Activated CD8-positive, alpha-beta T cell treated with anti-CD3 and anti-CD28 coated beads, Interleukin-2, amount 10 ng/mL, durations not matched to agents 7 days and 5 days (primary cell): ENCODE measurements around the gene SUPT5H. TPM values are rescaled to one million over a fixed set of nuclear protein-coding genes. Genes with fewer than 3 reads are reported as not detected.

Experiments
- ATAC-seq: fragments of 150-1000 bp; cut with Tn5 transposase; one replicate; pipeline ENCODE4 v1.10.0; 2021; ENCODE audit warnings: moderate library complexity
- CTCF ChIA-PET: fragments of 350-600 bp; sonication (Branson Sonifier 250); formaldehyde crosslinking; loops from one replicate; lab custom pipeline; 2021; ENCODE audit warnings: antibody characterized with exemption; lab: Charles Lee
- POLR2A ChIA-PET: fragments of 350-600 bp; sonication (Branson Sonifier 250); formaldehyde crosslinking; loops from one replicate; lab custom pipeline; 2021; ENCODE audit warnings: antibody characterized with exemption; lab: Charles Lee
- DNase-seq: peaks from one replicate; pipeline ENCODE4 v3.0.0-alpha.2; 2020
- H3K27ac Mint-ChIP-seq: one replicate; pipeline ENCODE4 v1.8.0; 2021; ENCODE audit warnings: mild to moderate bottlenecking, mixed read lengths
- H3K27me3 Mint-ChIP-seq: one replicate; pipeline ENCODE4 v1.8.0; 2021; ENCODE audit warnings: low read depth, mixed read lengths
- H3K36me3 Mint-ChIP-seq: one replicate; pipeline ENCODE4 v1.8.0; 2021; ENCODE audit warnings: low read depth, mixed read lengths
- H3K4me1 Mint-ChIP-seq: one replicate; pipeline ENCODE4 v1.8.0; 2021; ENCODE audit warnings: low read depth, mixed read lengths
- H3K4me3 Mint-ChIP-seq: one replicate; pipeline ENCODE4 v1.8.0; 2021; ENCODE audit warnings: mild to moderate bottlenecking, mixed read lengths
- H3K9me3 Mint-ChIP-seq: one replicate; pipeline ENCODE4 v1.8.0; 2022; ENCODE audit warnings: mixed read lengths; ENCODE audit not compliant: insufficient read depth
- total RNA-seq, 2 experiments: library from RNA; stranded (reverse); gene quantifications; one replicate each; pipeline ENCODE4 v1.2.3, GENCODE V29; 2021

Gene SUPT5H
- total RNA-seq, 2 experiments from 2014 or later, result 144 to 147 TPM

DNA sequence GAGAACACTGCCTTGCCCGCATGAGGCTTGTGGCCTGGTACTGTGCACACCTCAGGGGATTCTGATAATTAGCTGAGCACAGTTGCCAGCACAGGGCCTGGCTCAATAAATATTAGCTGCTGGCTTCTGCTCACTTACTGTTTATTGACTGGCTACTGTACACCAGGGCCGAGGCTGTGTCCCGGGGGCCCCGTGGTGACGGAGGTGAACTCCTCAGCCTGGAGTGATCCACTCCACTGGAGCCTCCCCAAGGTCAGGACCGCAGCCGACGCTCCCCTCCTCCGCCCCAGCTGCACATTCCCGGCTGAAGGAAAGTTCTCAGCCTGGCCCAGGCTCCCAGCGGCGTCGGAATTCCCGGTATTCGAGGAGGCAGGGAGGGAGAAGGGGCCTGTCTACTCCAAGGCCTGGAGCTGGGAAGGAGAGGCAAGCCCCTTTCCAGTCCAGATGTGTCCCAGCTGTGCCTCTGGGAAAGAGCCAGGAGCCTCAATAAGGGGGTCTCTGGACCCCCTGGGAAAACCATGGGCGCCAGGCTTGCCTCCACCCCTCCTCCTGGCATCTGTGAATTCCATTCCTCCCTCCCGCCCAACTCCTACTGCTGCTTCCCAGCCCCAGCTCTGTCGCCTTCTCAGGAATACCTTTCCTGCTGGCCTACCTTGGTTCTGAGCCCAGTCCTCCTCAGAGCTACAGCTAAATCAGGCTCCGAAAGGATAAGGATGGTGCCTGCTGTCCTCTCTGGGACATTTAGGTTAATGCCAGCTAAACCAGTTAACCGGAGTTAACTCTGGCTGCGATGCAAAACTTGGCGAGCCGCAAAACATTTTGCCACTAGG is 16.9 kb upstream of the SUPT5H start:
- ATAC-seq (no peak), DNase-seq (no peak)
- ChIA-PET POLR2A (interaction anchor here (1.2 to 3.1 kb wide), 4 partner anchors 7 to 27 kb away, joined by 4 to 25 read pairs (median 6); partner anchors contain the start of genes RPS16 and SUPT5H), CTCF (interaction anchor here (1.3 to 1.8 kb wide), 3 partner anchors 14 to 46 kb away, joined by 5 read pairs; partner anchors contain the start of gene PLEKHG2)
- Mint-ChIP-seq H3K27ac (no peak overlapping the region), H3K4me1 (peaks cover 22% of the 10 kb centered on the region), H3K27me3 (no peaks in the 10 kb centered on the region), H3K36me3 (peaks cover 23% of the 10 kb centered on the region), H3K9me3 (no peaks in the 10 kb centered on the region), H3K4me3 (no peak overlapping the region)

DNA sequence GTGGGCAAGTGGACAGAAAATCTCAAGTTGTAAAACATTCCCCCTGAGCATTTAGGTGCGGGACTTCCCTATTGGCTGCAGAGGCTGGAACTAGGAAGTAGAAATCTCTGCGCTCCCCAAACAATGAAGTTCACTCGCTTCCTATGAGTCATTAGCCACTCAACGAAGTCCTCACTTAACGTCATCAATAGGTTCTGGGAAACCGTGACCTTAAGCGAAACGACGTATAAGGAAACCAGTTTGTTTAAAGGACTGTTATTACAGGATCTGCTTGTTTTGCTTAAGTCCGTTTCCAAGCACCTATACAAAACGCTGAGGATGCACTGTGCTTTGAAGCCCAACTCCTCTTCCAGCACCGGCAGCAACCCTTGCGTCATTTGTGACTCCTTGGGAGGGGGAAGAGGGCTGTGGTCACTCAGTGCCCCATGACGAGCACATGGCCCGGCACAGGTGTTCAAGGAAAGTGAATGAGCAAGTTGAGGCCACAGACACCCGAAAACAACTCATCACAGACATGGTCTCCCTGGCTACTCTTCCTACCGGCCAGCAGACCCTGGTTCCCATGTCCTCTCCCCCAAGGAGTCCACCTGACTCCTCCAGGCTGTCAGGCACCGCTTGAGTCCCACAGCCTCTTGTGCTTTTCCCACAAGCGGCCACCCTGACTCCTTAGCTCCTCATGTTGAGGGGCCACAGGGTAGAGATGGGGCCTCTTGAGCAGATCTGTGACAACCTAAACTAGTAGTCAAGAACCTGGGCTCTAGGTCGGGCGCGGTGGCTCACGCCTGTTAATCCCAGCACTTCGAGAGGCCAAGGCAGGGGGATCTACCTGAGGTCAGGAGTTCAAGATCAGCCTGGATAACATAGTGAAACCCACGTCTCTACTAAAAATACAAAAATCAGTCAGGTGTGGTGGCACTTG is 14.4 kb upstream of the SUPT5H start:
- POLR2A ChIA-PET, result interaction anchor here (2.4 kb wide), 1 partner anchor 14 kb away, joined by 13 read pairs; the partner anchor contains the start of gene SUPT5H
- H3K9me3 Mint-ChIP-seq, result no peaks in the 10 kb centered on the region
- H3K4me3 Mint-ChIP-seq, result peak overlapping the region; percentile 18
- no peaks in the 10 kb centered on the region for H3K27me3 Mint-ChIP-seq
- peak; percentile 52 for ATAC-seq
- peaks cover 41% of the 10 kb centered on the region for H3K4me1 Mint-ChIP-seq
- peaks cover 42% of the 10 kb centered on the region for H3K36me3 Mint-ChIP-seq
- H3K27ac Mint-ChIP-seq, result peak overlapping the region; percentile 79
- DNase-seq, result peak; percentile 45
- CTCF ChIA-PET, result interaction anchor here (1.5 kb wide), 1 partner anchor 16 kb away, joined by 3 read pairs; no protein-coding TSS in a partner anchor

DNA sequence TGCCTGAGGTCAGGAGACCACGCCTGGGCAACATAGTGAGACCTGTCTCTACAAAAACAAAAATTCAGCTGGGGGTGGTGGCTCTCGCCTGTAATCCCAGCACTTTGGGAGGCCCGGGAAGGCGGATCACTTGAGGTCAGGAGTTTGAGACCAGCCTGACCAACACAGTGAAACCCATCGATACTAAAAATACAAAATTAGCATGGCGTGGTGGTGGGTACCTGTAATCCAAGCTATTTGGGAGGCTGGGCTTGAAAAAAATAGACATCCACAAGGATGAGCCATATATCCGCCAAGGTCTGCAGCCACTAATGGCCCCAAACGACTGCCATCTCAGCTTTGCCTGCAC is 12.7 kb upstream of the SUPT5H start:
- ATAC-seq (no peak), DNase-seq (no peak)
- Mint-ChIP-seq H3K27ac (no peak overlapping the region), H3K36me3 (peaks cover 46% of the 10 kb centered on the region), H3K4me3 (no peak overlapping the region), H3K27me3 (peaks cover 2% of the 10 kb centered on the region), H3K9me3 (no peaks in the 10 kb centered on the region), H3K4me1 (peaks cover 53% of the 10 kb centered on the region)
- POLR2A ChIA-PET, result interaction anchor here (0.7 to 2.5 kb wide), 4 partner anchors 11 to 25 kb away, joined by 3 to 13 read pairs (median 6); partner anchors contain the start of gene SUPT5H
- CTCF ChIA-PET, result interaction anchor here (1.5 kb wide), 1 partner anchor 18 kb away, joined by 3 read pairs; no protein-coding TSS in a partner anchor

DNA sequence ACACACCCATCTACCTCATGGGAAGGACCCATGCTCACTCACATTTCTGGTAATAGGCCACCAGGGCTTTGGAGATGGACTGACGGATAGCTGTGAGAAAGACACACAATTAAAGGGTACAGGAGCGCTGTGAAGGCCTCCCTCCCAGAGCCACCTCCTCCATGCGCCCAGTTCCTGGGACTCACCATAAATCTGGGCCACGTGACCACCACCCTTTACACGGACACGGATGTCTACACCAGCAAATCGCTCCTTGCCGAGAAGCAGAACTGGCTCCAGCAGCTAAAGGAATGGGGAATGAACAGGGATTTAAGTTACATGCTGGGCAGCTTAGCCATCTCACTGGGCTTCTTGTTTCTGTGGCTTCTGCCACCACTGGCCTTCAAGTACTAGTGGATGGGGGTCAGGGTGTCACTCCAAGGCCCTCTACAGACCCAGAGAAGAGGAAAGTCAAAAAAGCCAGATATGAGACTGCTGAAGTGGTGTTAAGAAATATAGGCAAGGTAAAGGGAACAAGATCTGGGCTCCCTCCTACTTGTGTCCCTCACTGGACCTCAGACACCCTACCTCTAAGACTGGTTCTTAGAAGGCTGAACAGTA is 11.8 kb upstream of the SUPT5H start:
- CTCF ChIA-PET, result interaction anchor here (1.2 kb wide), 1 partner anchor 99 kb away, joined by 5 read pairs; the partner anchor contains the start of gene EID2B
- peak overlapping the region; percentile 38 for H3K4me3 Mint-ChIP-seq
- peaks cover 53% of the 10 kb centered on the region for H3K4me1 Mint-ChIP-seq
- DNase-seq (no peak), ATAC-seq (no peak)
- H3K9me3 Mint-ChIP-seq, result no peaks in the 10 kb centered on the region
- POLR2A ChIA-PET, result interaction anchor here (1.0 to 3.5 kb wide), 4 partner anchors 12 to 29 kb away, joined by 4 to 58 read pairs (median 21); partner anchors contain the start of genes PLEKHG2, SUPT5H and ZFP36
- peaks cover 46% of the 10 kb centered on the region for H3K36me3 Mint-ChIP-seq
- H3K27me3 Mint-ChIP-seq, result peaks cover 2% of the 10 kb centered on the region
- peak overlapping the region; percentile 52 for H3K27ac Mint-ChIP-seq

DNA sequence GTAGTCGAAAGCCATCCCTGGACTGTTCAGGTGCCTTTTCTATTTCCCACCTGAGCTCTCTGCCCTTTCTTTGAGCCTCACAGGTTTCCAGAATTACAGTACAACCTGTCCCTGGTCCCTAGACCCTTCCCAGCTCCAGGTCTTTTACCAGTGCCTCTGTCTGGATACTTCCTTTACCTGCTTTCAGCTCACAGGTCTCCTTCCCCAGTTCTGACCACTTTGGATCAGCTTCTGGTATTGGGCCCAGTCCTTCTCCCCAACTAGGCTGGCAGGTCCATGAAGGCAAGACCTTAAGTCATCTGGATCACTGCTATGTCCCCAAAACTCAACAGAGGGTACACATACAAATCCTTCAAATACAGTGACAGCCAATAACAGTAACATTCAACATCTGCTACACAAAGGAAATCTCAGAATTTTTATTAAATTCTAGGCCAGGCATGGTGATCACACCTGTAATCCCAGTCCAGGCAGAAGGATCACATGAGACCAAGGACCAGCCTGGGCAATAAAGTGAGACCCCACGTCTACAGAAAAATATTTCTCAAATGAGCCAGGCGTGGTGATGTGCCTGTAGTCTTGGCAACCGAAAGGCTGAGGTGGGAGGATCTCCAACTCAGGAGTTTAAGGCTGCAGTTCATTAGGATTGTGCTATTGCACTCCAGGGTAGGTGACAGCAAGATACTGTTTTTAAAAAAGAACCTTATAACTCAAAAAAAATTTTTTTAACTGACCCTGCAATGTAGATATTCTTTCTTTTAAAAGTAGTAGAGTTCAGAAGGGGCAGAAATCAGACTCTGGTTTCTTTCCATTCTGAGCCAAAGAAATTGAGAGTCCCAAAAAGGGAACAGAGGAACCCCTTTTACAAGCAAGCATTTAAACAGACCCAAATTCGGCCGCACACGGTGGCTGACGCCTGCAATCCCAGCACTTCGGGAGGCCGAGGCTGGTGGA is 11.0 kb upstream of the SUPT5H start:
- DNase-seq (no peak), ATAC-seq (no peak)
- Mint-ChIP-seq H3K9me3 (no peaks in the 10 kb centered on the region), H3K4me3 (peak overlapping the region; percentile 99), H3K36me3 (peaks cover 46% of the 10 kb centered on the region), H3K4me1 (peaks cover 53% of the 10 kb centered on the region), H3K27me3 (peaks cover 2% of the 10 kb centered on the region), H3K27ac (peak overlapping the region; percentile 77)
- ChIA-PET CTCF (interaction anchor here (1.1 to 1.7 kb wide), 9 partner anchors 11 to 238 kb away, joined by 4 to 33 read pairs (median 7); partner anchors contain the start of genes EID2B, PLEKHG2 and SUPT5H), POLR2A (interaction anchor here (0.8 to 3.5 kb wide), 17 partner anchors 8 to 123 kb away, joined by 3 to 64 read pairs (median 17); partner anchors contain the start of genes EID2, GMFG, MED29 and PAF1)

DNA sequence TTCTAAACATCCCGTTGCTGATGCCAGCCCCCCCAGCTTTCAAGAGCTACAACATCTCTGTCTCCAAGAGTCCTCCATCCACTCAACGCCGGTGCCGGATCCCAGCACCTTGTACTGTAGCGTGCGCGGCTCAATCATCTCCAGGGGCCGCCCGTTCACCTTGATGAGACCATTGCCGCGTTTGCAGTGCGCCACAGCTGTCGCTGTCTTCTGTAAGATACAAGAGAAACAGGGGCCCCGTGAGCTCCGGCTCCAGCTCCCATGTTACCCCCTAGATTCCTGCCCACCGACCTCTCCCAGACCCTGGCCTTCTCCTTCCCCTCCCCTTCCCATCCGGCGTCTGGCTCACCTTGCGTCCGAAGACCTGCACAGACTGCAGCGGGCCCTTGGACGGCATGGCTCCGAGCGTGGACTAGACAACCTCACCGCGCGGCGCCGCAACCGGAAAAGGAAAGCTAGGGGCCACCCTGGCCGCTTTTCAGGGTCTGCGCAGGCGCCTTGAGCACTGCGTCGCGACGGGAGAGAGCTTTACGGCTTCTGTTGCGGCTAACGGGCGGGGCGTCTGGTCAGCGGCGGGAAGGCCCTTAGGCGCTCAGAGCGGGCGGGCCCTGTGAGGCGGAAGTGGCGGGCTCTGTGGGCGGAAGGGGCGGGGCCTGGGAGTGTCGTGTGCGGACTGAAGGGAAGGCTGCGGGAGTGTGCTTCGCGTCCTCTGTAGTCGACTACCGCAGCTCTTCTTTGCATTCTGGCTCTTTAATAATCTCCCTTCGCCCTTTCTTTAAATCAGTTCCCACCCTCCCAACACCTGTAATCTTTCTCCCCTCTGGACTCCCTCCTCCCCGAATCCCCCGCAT is 9.7 kb upstream of the SUPT5H start, which contains the start of gene RPS16:
Gene RPS16, minus strand, starts transcription at position 451 of the 851 bp plus-strand sequence. Its CDS starts 54 bp downstream, at position 397.
- DNase-seq (peak; percentile 99), ATAC-seq (peak; percentile 94)
- POLR2A ChIA-PET, result interaction anchor here (0.6 to 3.5 kb wide), 41 partner anchors 9 to 587 kb away, joined by 3 to 64 read pairs (median 5); partner anchors contain the start of genes DLL3, EID2, EID2B and GMFG
- Mint-ChIP-seq H3K27ac (peak within 1 kb of the TSS; percentile 100), H3K4me3 (peak within 1 kb of the TSS; percentile 99), H3K9me3 (no peaks in the 10 kb centered on the region), H3K36me3 (peaks cover 44% of the 10 kb centered on the region), H3K4me1 (peaks cover 54% of the 10 kb centered on the region), H3K27me3 (peaks cover 4% of the 10 kb centered on the region)
- CTCF ChIA-PET, result interaction anchor here (0.7 to 1.7 kb wide), 15 partner anchors 9 to 237 kb away, joined by 3 to 33 read pairs (median 5); partner anchors contain the start of genes EID2B, MED29, PAF1 and PLEKHG2

DNA sequence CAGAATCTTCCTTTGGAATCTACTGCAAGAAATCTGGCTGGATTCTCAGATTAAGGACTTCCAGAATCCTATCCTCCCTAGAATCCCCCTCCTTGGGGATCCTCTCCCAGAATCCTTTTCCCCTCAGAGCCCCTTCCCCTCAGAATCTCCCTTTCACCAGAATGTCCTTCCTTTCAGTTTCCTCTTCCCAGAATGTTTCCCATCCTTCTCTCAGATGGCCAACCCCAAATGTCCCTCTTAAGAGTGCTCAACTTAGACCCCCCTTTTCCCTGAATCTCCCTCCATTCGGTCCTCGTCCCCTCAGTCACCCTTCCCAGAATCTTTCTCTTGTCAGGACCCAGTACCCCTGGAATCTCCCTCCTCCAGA is 9.0 kb upstream of the SUPT5H start:
- no peak for DNase-seq
- ATAC-seq, result no peak
- Mint-ChIP-seq H3K9me3 (no peaks in the 10 kb centered on the region), H3K27ac (peak overlapping the region; percentile 100), H3K27me3 (peaks cover 4% of the 10 kb centered on the region), H3K36me3 (peaks cover 41% of the 10 kb centered on the region), H3K4me3 (peak overlapping the region; percentile 99), H3K4me1 (peaks cover 51% of the 10 kb centered on the region)
- ChIA-PET POLR2A (interaction anchor here (0.6 to 3.5 kb wide), 35 partner anchors 9 to 240 kb away, joined by 3 to 64 read pairs (median 8); partner anchors contain the start of genes DLL3, EID2, EID2B and GMFG), CTCF (interaction anchor here (1.0 to 1.7 kb wide), 11 partner anchors 9 to 236 kb away, joined by 3 to 33 read pairs (median 7); partner anchors contain the start of genes EID2B, MED29, PAF1 and PLEKHG2)

DNA sequence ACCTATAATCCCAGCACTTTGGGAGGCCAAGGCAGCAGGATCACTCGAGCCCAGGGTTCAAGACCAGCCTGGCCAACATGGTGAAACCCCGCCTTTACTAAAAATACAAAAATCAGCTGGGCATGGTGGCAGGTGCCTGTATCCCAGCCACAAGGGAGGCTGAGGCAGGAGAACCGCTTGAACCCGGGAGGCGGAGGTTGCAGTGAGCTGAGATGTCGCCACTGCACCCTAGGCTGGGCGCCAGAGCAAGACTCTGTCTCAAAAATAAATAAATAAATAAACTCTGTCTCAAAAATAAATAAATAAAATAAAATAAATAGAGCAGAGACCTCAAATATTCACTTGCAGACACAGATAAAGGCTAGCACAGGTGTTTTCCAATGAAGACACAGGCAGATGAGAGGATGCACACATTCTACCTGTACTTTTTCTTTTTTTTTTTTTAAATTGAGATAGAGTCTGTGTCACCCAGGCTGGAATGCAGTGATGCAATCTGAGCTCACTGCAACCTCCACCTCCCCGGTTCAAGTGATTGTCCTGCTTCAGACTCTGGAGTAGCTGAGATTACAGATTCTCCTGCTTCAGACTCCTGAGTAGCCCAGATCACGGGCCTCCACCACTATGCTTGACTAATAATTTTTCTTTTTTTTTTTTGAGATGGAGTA is 7.0 kb upstream of the SUPT5H start:
- ATAC-seq (no peak), DNase-seq (no peak)
- H3K4me1 Mint-ChIP-seq, result peaks cover 41% of the 10 kb centered on the region
- no peaks in the 10 kb centered on the region for H3K9me3 Mint-ChIP-seq
- no peak overlapping the region for H3K4me3 Mint-ChIP-seq
- peaks cover 6% of the 10 kb centered on the region for H3K27me3 Mint-ChIP-seq
- ChIA-PET POLR2A (interaction anchor here (1.0 kb wide), 1 partner anchor 42 kb away, joined by 3 read pairs; no protein-coding TSS in a partner anchor), CTCF (interaction anchor here (0.9 to 1.8 kb wide), 4 partner anchors 36 to 234 kb away, joined by 3 to 4 read pairs (median 4); partner anchors contain the start of gene EID2)
- H3K36me3 Mint-ChIP-seq, result peaks cover 29% of the 10 kb centered on the region
- no peak overlapping the region for H3K27ac Mint-ChIP-seq
